Astrocyte (in vitro differentiated cells and primary cell): ENCODE results near the gene GATB. TPM values are rescaled to one million over a fixed set of nuclear protein-coding genes. Genes with fewer than 3 reads are reported as not detected.

Experiments used
- DNase-seq: peaks from one replicate; pipeline ENCODE4 v3.0.0-alpha.2; 2010; ENCODE audit warnings: low read depth
- FAIRE-seq: peaks from 2 replicates; lab custom pipeline; 2011; peaks lifted over from hg19 to GRCh38; lab: Jason Lieb, UNC
- H2AFZ ChIP-seq: 2 replicates; pipeline ENCODE4 v1.6.0; 2012; ENCODE audit warnings: low read depth, low read length, inconsistent platforms
- H3K27ac ChIP-seq: 2 replicates; pipeline ENCODE4 v1.5.1; 2011; ENCODE audit warnings: low read depth, low read length, inconsistent platforms
- H3K27me3 ChIP-seq: 2 replicates; pipeline ENCODE4 v1.6.0; 2011; ENCODE audit warnings: low read length, inconsistent platforms; ENCODE audit not compliant: insufficient read depth
- H3K36me3 ChIP-seq: 2 replicates; pipeline ENCODE4 v1.5.1; 2011; ENCODE audit warnings: low read length, inconsistent platforms; ENCODE audit not compliant: insufficient read depth
- H3K4me1 ChIP-seq: 2 replicates; pipeline ENCODE4 v1.5.1; 2011; ENCODE audit warnings: low read length, inconsistent platforms; ENCODE audit not compliant: insufficient read depth
- H3K4me2 ChIP-seq: 2 replicates; pipeline ENCODE4 v1.6.0; 2012; ENCODE audit warnings: low read length, inconsistent platforms
- H3K4me3 ChIP-seq: 2 replicates; pipeline ENCODE4 v1.5.1; 2011; ENCODE audit warnings: low read depth, mild to moderate bottlenecking, low read length, inconsistent platforms; ENCODE audit not compliant: insufficient read depth
- H3K79me2 ChIP-seq: 2 replicates; pipeline ENCODE4 v1.6.0; 2012; ENCODE audit warnings: mild to moderate bottlenecking, low read length, inconsistent platforms; ENCODE audit not compliant: insufficient read depth
- H3K9ac ChIP-seq: 2 replicates; pipeline ENCODE4 v1.6.0; 2012; ENCODE audit warnings: mild to moderate bottlenecking, low read length, inconsistent platforms
- H3K9me3 ChIP-seq: 2 replicates; pipeline ENCODE4 v1.5.1; 2012; ENCODE audit warnings: low read depth, mild to moderate bottlenecking, low read length, inconsistent platforms; ENCODE audit not compliant: insufficient read depth
- H4K20me1 ChIP-seq: 2 replicates; pipeline ENCODE4 v1.6.0; 2012; ENCODE audit warnings: low read length, inconsistent platforms; ENCODE audit not compliant: insufficient read depth
- H3K27ac Mint-ChIP-seq: one replicate; pipeline ENCODE4 v1.8.0; 2021; ENCODE audit warnings: mild to moderate bottlenecking, mixed read lengths; ENCODE audit not compliant: unreplicated experiment
- H3K27me3 Mint-ChIP-seq: one replicate; pipeline ENCODE4 v1.8.0; 2021; ENCODE audit warnings: low read depth, mixed read lengths; ENCODE audit not compliant: unreplicated experiment
- H3K36me3 Mint-ChIP-seq: one replicate; pipeline ENCODE4 v1.8.0; 2021; ENCODE audit warnings: low read depth, mixed read lengths; ENCODE audit not compliant: unreplicated experiment
- H3K4me1 Mint-ChIP-seq: one replicate; pipeline ENCODE4 v1.8.0; 2021; ENCODE audit warnings: low read depth, mixed read lengths; ENCODE audit not compliant: unreplicated experiment
- H3K4me3 Mint-ChIP-seq: one replicate; pipeline ENCODE4 v1.8.0; 2021; ENCODE audit warnings: mild to moderate bottlenecking, moderate library complexity, mixed read lengths; ENCODE audit not compliant: unreplicated experiment
- H3K9me3 Mint-ChIP-seq: one replicate; pipeline ENCODE4 v1.8.0; 2021; ENCODE audit warnings: mild to moderate bottlenecking, mixed read lengths; ENCODE audit not compliant: unreplicated experiment
- CTCF ChIP-seq: IDR thresholded peaks from 2 replicates; pipeline ENCODE4 v1.5.1; 2011; ENCODE audit warnings: low read depth, mild to moderate bottlenecking, inconsistent platforms, low read length, moderate library complexity; ENCODE audit not compliant: insufficient read depth
- EZH2 ChIP-seq: IDR thresholded peaks from 2 replicates; pipeline ENCODE4 v1.6.1; 2012; ENCODE audit warnings: mild to moderate bottlenecking, low read length, inconsistent platforms; ENCODE audit not compliant: insufficient read depth
- total RNA-seq: library from RNA; stranded (reverse); gene quantifications from 2 replicates; pipeline ENCODE4 v1.2.1, GENCODE V29; 2021

Gene GATB
- total RNA-seq, 1 donor from 2014 or later: 20.8 TPM

GRCh38 chr4:151807220-151807619 lies 46.4 kb upstream of the GATB start:
- Histone ChIP-seq H2AFZ (peak overlapping the region; percentile 32), H3K27ac (peak overlapping the region; percentile 62)
- FAIRE-seq: no peak

DNA sequence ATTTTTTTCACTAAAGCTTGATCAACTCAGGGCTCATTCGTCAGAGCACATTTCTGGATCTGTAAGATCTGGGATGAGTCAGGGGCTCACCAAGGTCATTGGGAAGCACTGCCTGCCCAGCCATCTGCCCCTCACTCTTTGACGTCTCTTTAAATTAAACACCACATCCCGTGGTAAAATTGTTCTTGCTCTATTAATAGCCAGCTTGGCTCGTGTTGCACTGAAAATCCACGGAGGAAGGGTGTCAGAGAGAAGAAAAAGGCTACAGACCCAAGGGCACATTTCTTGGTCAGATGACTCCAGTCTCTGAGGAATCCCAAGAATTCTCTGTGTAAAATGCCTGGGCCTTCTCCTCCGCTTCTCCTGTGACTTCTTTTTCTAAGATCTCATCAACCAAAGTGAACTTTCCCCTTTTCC lies 45.7 kb upstream of the GATB start:
- H4K20me1 ChIP-seq: no peaks in the 10 kb centered on the region
- FAIRE-seq (peak; percentile 100), DNase-seq (peak; percentile 84)
- no peaks in the 10 kb centered on the region for H3K36me3 ChIP-seq
- peak overlapping the region; percentile 32 for H2AFZ ChIP-seq
- H3K9ac ChIP-seq: peak overlapping the region; percentile 26
- peaks cover 3% of the 10 kb centered on the region for H3K9me3 ChIP-seq
- no peaks in the 10 kb centered on the region for H3K27me3 ChIP-seq
- no peaks in the 10 kb centered on the region for H3K79me2 ChIP-seq
- peak overlapping the region; percentile 37 for H3K4me2 ChIP-seq
- no peak for TF ChIP-seq EZH2
- TF ChIP-seq CTCF: no peak
- Mint-ChIP-seq H3K4me3 (no peak overlapping the region), H3K36me3 (no peaks in the 10 kb centered on the region), H3K27ac (peak overlapping the region; percentile 97), H3K27me3 (peaks cover 2% of the 10 kb centered on the region), H3K9me3 (peaks cover 4% of the 10 kb centered on the region), H3K4me1 (peaks cover 18% of the 10 kb centered on the region)
- H3K4me3 ChIP-seq: no peak overlapping the region
- H3K4me1 ChIP-seq: peaks cover 20% of the 10 kb centered on the region
- H3K27ac ChIP-seq: peak overlapping the region; percentile 62

More at GRCh38 chr4:151807220-151807619, 46.4 kb upstream of the GATB start:
- Histone ChIP-seq H3K4me3 (no peak overlapping the region), H3K9me3 (peaks cover 3% of the 10 kb centered on the region), H3K79me2 (no peaks in the 10 kb centered on the region), H3K4me2 (peak overlapping the region; percentile 37), H3K36me3 (no peaks in the 10 kb centered on the region), H4K20me1 (no peaks in the 10 kb centered on the region), H3K4me1 (peaks cover 20% of the 10 kb centered on the region), H3K9ac (peak overlapping the region; percentile 26), H3K27me3 (no peaks in the 10 kb centered on the region)
- TF ChIP-seq EZH2 (no peak), CTCF (no peak)
- H3K36me3 Mint-ChIP-seq: no peaks in the 10 kb centered on the region
- H3K4me3 Mint-ChIP-seq: no peak overlapping the region
- H3K27me3 Mint-ChIP-seq: peaks cover 2% of the 10 kb centered on the region
- H3K4me1 Mint-ChIP-seq: peaks cover 18% of the 10 kb centered on the region
- H3K9me3 Mint-ChIP-seq: peaks cover 4% of the 10 kb centered on the region
- peak overlapping the region; percentile 97 for H3K27ac Mint-ChIP-seq
- DNase-seq: no peak

GRCh38 chr4:151804821-151805220 lies 44.0 kb upstream of the GATB start:
- Histone ChIP-seq H3K4me3 (no peak overlapping the region), H3K27me3 (no peaks in the 10 kb centered on the region), H4K20me1 (no peaks in the 10 kb centered on the region), H3K27ac (no peak overlapping the region), H3K9ac (no peak overlapping the region), H3K4me1 (peaks cover 20% of the 10 kb centered on the region), H2AFZ (no peak overlapping the region), H3K9me3 (no peaks in the 10 kb centered on the region), H3K4me2 (no peak overlapping the region), H3K36me3 (no peaks in the 10 kb centered on the region), H3K79me2 (no peaks in the 10 kb centered on the region)
- H3K27ac Mint-ChIP-seq: no peak overlapping the region
- peaks cover 2% of the 10 kb centered on the region for H3K27me3 Mint-ChIP-seq
- no peak overlapping the region for H3K4me3 Mint-ChIP-seq
- peaks cover 18% of the 10 kb centered on the region for H3K4me1 Mint-ChIP-seq
- H3K9me3 Mint-ChIP-seq: no peaks in the 10 kb centered on the region
- FAIRE-seq (no peak), DNase-seq (peak; percentile 49)
- TF ChIP-seq EZH2 (no peak), CTCF (no peak)
- no peaks in the 10 kb centered on the region for H3K36me3 Mint-ChIP-seq
